ENCODE results near the gene HADHB. TPM values are rescaled to one million over a fixed set of nuclear protein-coding genes. Genes with fewer than 3 reads are reported as not detected.
A peak's percentile ranks its signal among the peaks of the same experiment; 100 is the strongest.

HADHB gene
- total and polyA plus RNA-seq, 10 of the 15 experiments (the other 5 are each of a cell fraction or from before 2014, with no cell fraction given) = 53.7 to 145 (median 85.5) TPM

- TF ChIP-seq NR2C1 (IDR thresholded peaks at IDR 0.05) (no peak), PML (IDR thresholded peaks at IDR 0.05; ENCODE audit: low read length) (no peak), SUPT20H (IDR thresholded peaks at IDR 0.05; ENCODE audit: borderline replicate concordance, control insufficient read depth, low read depth, low read length) (no peak), FOXK2 (IDR thresholded peaks at IDR 0.05) (no peak), SIN3A (IDR thresholded peaks at IDR 0.05; ENCODE audit: low read depth, low read length) (no peak), HSF1 (IDR thresholded peaks at IDR 0.05; ENCODE audit: low read depth, low read length) (no peak), RUNX3 (IDR thresholded peaks at IDR 0.05; ENCODE audit: low read length) (peak; percentile 58), IRF5 (IDR thresholded peaks at IDR 0.05; ENCODE audit: borderline replicate concordance) (no peak), E2F4 (IDR thresholded peaks at IDR 0.05; ENCODE audit: low read depth, low read length) (no peak), IKZF1 (conservative IDR thresholded peaks at IDR 0.05) (0 out of 2 replicates have a peak, but pooled peaks have one; percentile 12), RBBP5 (conservative IDR thresholded peaks at IDR 0.05) (no peak), MTA2 (IDR thresholded peaks at IDR 0.05; ENCODE audit: low read depth) (peak; percentile 89), BRCA1 (IDR thresholded peaks at IDR 0.05; ENCODE audit: low read depth, low read length) (no peak), SRF (IDR thresholded peaks at IDR 0.05; ENCODE audit: low read depth in 2 of 2, low read length in 2 of 2) (no peak), BHLHE40 (IDR thresholded peaks at IDR 0.05; ENCODE audit: borderline replicate concordance in 1 of 2, low read depth in 2 of 2, low read length in 1 of 2) (peak in 1 of 2 experiments; percentile 56; a peak in 2 of 4 replicates), CBX3 (IDR thresholded peaks at IDR 0.05; ENCODE audit: borderline replicate concordance, low read depth) (no peak), TBL1XR1 (IDR thresholded peaks at IDR 0.05; ENCODE audit: low read depth, low read length) (peak; percentile 40; the same call in 1 of the 2 replicates), REST (IDR thresholded peaks at IDR 0.05; ENCODE audit: low read depth, low read length) (no peak), CHD4 (IDR thresholded peaks at IDR 0.05) (no peak)
- TF ChIP-seq, protein P1, sequence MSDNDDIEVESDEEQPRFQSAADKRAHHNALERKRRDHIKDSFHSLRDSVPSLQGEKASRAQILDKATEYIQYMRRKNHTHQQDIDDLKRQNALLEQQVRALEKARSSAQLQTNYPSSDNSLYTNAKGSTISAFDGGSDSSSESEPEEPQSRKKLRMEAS (IDR thresholded peaks at IDR 0.05; ENCODE audit: low read depth, low read length) = no peak
- TF ChIP-seq, protein P2, sequence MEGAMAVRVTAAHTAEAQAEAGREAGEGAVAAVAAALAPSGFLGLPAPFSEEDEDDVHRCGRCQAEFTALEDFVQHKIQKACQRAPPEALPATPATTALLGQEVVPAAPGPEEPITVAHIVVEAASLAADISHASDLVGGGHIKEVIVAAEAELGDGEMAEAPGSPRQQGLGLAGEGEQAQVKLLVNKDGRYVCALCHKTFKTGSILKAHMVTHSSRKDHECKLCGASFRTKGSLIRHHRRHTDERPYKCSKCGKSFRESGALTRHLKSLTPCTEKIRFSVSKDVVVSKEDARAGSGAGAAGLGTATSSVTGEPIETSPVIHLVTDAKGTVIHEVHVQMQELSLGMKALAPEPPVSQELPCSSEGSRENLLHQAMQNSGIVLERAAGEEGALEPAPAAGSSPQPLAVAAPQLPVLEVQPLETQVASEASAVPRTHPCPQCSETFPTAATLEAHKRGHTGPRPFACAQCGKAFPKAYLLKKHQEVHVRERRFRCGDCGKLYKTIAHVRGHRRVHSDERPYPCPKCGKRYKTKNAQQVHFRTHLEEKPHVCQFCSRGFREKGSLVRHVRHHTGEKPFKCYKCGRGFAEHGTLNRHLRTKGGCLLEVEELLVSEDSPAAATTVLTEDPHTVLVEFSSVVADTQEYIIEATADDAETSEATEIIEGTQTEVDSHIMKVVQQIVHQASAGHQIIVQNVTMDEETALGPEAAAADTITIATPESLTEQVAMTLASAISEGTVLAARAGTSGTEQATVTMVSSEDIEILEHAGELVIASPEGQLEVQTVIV (IDR thresholded peaks at IDR 0.05; ENCODE audit: borderline replicate concordance, partially characterized antibody) = no peak
These were observed 24.9 kb downstream of the HADHB start (continued) for GRCh38 chr2:26269571-26270158.
